Measurements from ENCODE around the gene TM9SF1.
"Not testable (repeated sequence)": the region's sequence is repeated elsewhere in the genome, so short reads cannot be mapped to it uniquely, and the experiment has no call there.

The TM9SF1 gene

GRCh38 chr14:24212924-24213865 is 18.0 kb upstream of the TM9SF1 start, which contains the start of gene CHMP4A:
TSS of gene CHMP4A (minus strand) at chr14:24213488. CDS start at chr14:24213439, 49 bp downstream.
- TF ChIP-seq CTCF (IDR thresholded peaks at IDR 0.05; ENCODE audit: low read depth, low read length, missing control alignments): no peak
- peak; percentile 94 for DNase-seq (ENCODE audit: extremely low read depth, low read depth)
- peak within 1 kb of the TSS; percentile 73 for H3K4me3 ChIP-seq (replicated peaks; ENCODE audit: low read depth, low read length)

DNA sequence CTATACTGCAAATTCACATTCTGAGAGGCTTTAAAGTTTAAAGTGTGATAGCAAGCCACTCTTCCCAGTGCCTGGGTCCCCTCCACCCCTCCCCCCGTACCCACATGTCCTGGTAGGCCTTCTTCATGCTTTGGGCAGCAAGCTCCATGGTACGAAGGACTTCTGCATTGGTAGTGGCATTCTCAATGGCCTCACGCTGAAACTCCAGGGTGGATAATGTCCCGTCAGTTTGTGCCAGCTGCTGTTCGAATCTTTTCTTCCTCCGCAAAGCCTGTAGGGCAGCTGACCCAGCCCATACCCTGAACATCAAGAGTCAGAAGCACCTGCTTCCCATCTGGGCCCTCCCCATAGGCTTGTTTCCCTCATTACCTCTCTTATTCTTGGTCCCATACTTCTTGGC is 16.1 kb upstream of the TM9SF1 start:
- DNase-seq (ENCODE audit: extremely low read depth, low read depth): no peak
- TF ChIP-seq CTCF (IDR thresholded peaks at IDR 0.05; ENCODE audit: low read depth, low read length, missing control alignments): no peak
- no peak overlapping the region for H3K4me3 ChIP-seq (replicated peaks; ENCODE audit: low read depth, low read length)

GRCh38 chr14:24207625-24208024 is 12.4 kb upstream of the TM9SF1 start:
- DNase-seq (ENCODE audit: extremely low read depth, low read depth): no peak
- no peak for TF ChIP-seq CTCF (IDR thresholded peaks at IDR 0.05; ENCODE audit: low read depth, low read length, missing control alignments)
- no peak overlapping the region for H3K4me3 ChIP-seq (replicated peaks; ENCODE audit: low read depth, low read length)

GRCh38 chr14:24207104-24207551 is 11.9 kb upstream of the TM9SF1 start:
- no peak overlapping the region for H3K4me3 ChIP-seq (replicated peaks; ENCODE audit: low read depth, low read length)
- DNase-seq (ENCODE audit: extremely low read depth, low read depth): no peak
- no peak for TF ChIP-seq CTCF (IDR thresholded peaks at IDR 0.05; ENCODE audit: low read depth, low read length, missing control alignments)

- no peak overlapping the region for H3K4me3 ChIP-seq (replicated peaks; ENCODE audit: low read depth, low read length)
- no peak for DNase-seq (ENCODE audit: extremely low read depth, low read depth)
- no peak for TF ChIP-seq CTCF (IDR thresholded peaks at IDR 0.05; ENCODE audit: low read depth, low read length, missing control alignments)
Measured at GRCh38 chr14:24206260-24207103, 11.2 kb upstream of the TM9SF1 start.

GRCh38 chr14:24204163-24205146 is 9.2 kb upstream of the TM9SF1 start:
- DNase-seq (ENCODE audit: extremely low read depth, low read depth): no peak
- no peak overlapping the region for H3K4me3 ChIP-seq (replicated peaks; ENCODE audit: low read depth, low read length)
- no peak for TF ChIP-seq CTCF (IDR thresholded peaks at IDR 0.05; ENCODE audit: low read depth, low read length, missing control alignments)

GRCh38 chr14:24203249-24203886 is 8.1 kb upstream of the TM9SF1 start:
- DNase-seq (ENCODE audit: extremely low read depth, low read depth); H3K4me3 ChIP-seq (replicated peaks; ENCODE audit: low read depth, low read length): not testable (repeated sequence)

GRCh38 chr14:24202538-24202937 is 7.3 kb upstream of the TM9SF1 start:
- not testable (repeated sequence) for DNase-seq (ENCODE audit: extremely low read depth, low read depth); H3K4me3 ChIP-seq (replicated peaks; ENCODE audit: low read depth, low read length)
